H1 (cell line): Measurements from ENCODE around the gene SIGLEC7. TPM values are rescaled to one million over a fixed set of nuclear protein-coding genes. Genes with fewer than 3 reads are reported as not detected.

ENCODE experiments used
- BCL11A ChIP-seq, 2 experiments: IDR thresholded peaks; one replicate each; pipeline ENCODE4 v1.6.1; 2011; ENCODE audit warnings: low read depth in 2 of 2, low read length in 2 of 2, mild to moderate bottlenecking in 2 of 2
- CHD7 ChIP-seq: fragments of 300-600 bp; sonication (generic); IDR thresholded peaks from 2 replicates; pipeline ENCODE4 v1.7.1; 2012; ENCODE audit warnings: low read length, moderate library complexity, mild to moderate bottlenecking, inconsistent platforms; ENCODE audit not compliant: insufficient replicate concordance
- E2F6 ChIP-seq: IDR thresholded peaks from 2 replicates; pipeline ENCODE4 v1.6.1; 2012; ENCODE audit warnings: inconsistent platforms
- EZH2 ChIP-seq: fragments of 200-600 bp; sonication (generic); IDR thresholded peaks from 2 replicates; pipeline ENCODE4 v1.7.1; 2012; ENCODE audit warnings: low read depth, mild to moderate bottlenecking, moderate library complexity, low read length, inconsistent platforms; ENCODE audit not compliant: severe bottlenecking
- MAFK ChIP-seq: IDR thresholded peaks from 2 replicates; pipeline ENCODE4 v1.6.1; 2012; ENCODE audit warnings: low read depth, mild to moderate bottlenecking, improper control_type of control experiment, low read length
- PHF8 ChIP-seq: fragments of 200-600 bp; sonication (generic); conservative IDR thresholded peaks from 2 replicates; pipeline ENCODE4 v1.7.1; 2012; ENCODE audit warnings: low read depth, mild to moderate bottlenecking, inconsistent platforms, low read length, moderate library complexity
- POLR2AphosphoS5 ChIP-seq: IDR thresholded peaks from 2 replicates; pipeline ENCODE4 v1.6.1; 2011; ENCODE audit warnings: low read depth, low read length
- RAD21 ChIP-seq, 2 experiments: IDR thresholded peaks in 1 of 2; conservative IDR thresholded peaks in 1 of 2; 2 replicates each; pipeline ENCODE4 v1.6.1; 2011; ENCODE audit warnings: low read depth in 2 of 2, low read length in 2 of 2, improper control_type of control experiment in 1 of 2, inconsistent platforms in 1 of 2, mild to moderate bottlenecking in 1 of 2, moderate library complexity in 1 of 2
- polyA plus RNA-seq, 7 experiments: library from polyadenylated mRNA; depleted of rRNA in 3 of 7; stranded (reverse) in 5 of 7; unstranded in 2 of 7; fragments of >200 nt in 5 of 7; fragments of 200-250 nt in 2 of 7; gene quantifications; 1 replicate in 5 of 7; 2 replicates in 1 of 7; 4 replicates in 1 of 7; pipeline versions ENCODE4 v1.2.1 to v1.2.3, GENCODE V29; 2011 to 2013; ENCODE audit warnings: missing spikeins in 2 of 7, mixed read lengths in 2 of 7
- total RNA-seq: library from RNA; stranded (reverse); fragmentation: NEBNext Ultra II Directional; extraction: Animal tissue kit (Norgen Biotek cat#: 25700); gene quantifications from 2 replicates; pipeline ENCODE4 v1.2.1, GENCODE V29; 2021

Gene SIGLEC7
- total and polyA plus RNA-seq, 2 of the 8 experiments (the other 6 are each of a cell fraction or from before 2014, with no cell fraction given): not detected

GRCh38 chr19:51099047-51099382, 43.1 kb upstream of the SIGLEC7 start (continued):
- TF ChIP-seq RAD21 (IDR thresholded peaks at IDR 0.05 in 1 of 2, conservative IDR thresholded peaks at IDR 0.05 in 1 of 2; ENCODE audit: low read depth in 2 of 2, low read length in 2 of 2): no peak
- no peak for TF ChIP-seq EZH2
- TF ChIP-seq CHD7: no peak
- TF ChIP-seq PHF8: no peak
- TF ChIP-seq MAFK: no peak
- no peak for TF ChIP-seq POLR2AphosphoS5
- no peak for TF ChIP-seq BCL11A (IDR thresholded peaks at IDR 0.05; ENCODE audit: low read depth in 2 of 2, low read length in 2 of 2)
- TF ChIP-seq E2F6: no peak
